SK-N-SH treated with all-trans-retinoic acid at 6 μM for 48 hours (cell line): ENCODE measurements around the gene ZBTB39.

Source experiments
- ATAC-seq: fragments of 200-7000 bp; cut with Tn5 transposase; 3 replicates; pipeline ENCODE4 v1.9.1; 2020; ENCODE audit warnings: mild to moderate bottlenecking, moderate library complexity
- ARNTL ChIP-seq: fragments of 450-650 bp; formaldehyde crosslinking; IDR thresholded peaks from 2 replicates; pipeline ENCODE4 v1.5.0; 2020; ENCODE audit warnings: low read depth, mild to moderate bottlenecking, moderate library complexity, borderline replicate concordance
- BACH2 ChIP-seq: fragments of 250-450 bp; sonication (Bioruptor Pico); IDR thresholded peaks from 2 replicates; pipeline ENCODE4 v1.9.0; 2021; ENCODE audit warnings: mild to moderate bottlenecking, borderline replicate concordance
- CSRNP3 ChIP-seq: fragments of 250-450 bp; sonication (Bioruptor Pico); IDR thresholded peaks from 2 replicates; pipeline ENCODE4 v1.5.1; 2021; ENCODE audit warnings: mild to moderate bottlenecking, moderate library complexity
- ESRRG ChIP-seq: fragments of 250-450 bp; sonication (Bioruptor Pico); IDR thresholded peaks from 2 replicates; pipeline ENCODE4 v1.6.1; 2021; ENCODE audit warnings: mild to moderate bottlenecking
- GLIS3 ChIP-seq: fragments of 250-450 bp; sonication (Bioruptor Pico); IDR thresholded peaks from 2 replicates; pipeline ENCODE4 v1.5.0; 2020; ENCODE audit warnings: mild to moderate bottlenecking, moderate library complexity
- ISL1 ChIP-seq: fragments of 250-450 bp; sonication (Bioruptor Pico); IDR thresholded peaks from 2 replicates; pipeline ENCODE4 v2.1.2; 2022; ENCODE audit warnings: mild to moderate bottlenecking, moderate library complexity
- OSR1 ChIP-seq: fragments of 250-450 bp; sonication (Bioruptor Pico); IDR thresholded peaks from 2 replicates; pipeline ENCODE4 v1.8.0; 2022; ENCODE audit warnings: moderate library complexity, mild to moderate bottlenecking, inconsistent platforms
- PATZ1 ChIP-seq: fragments of 250-450 bp; sonication (Bioruptor Pico); IDR thresholded peaks from 2 replicates; pipeline ENCODE4 v1.8.0; 2020; ENCODE audit warnings: mild to moderate bottlenecking, moderate library complexity, borderline replicate concordance
- POU6F1 ChIP-seq: fragments of 250-450 bp; sonication (Bioruptor Pico); IDR thresholded peaks from 2 replicates; pipeline ENCODE4 v1.8.0; 2021; ENCODE audit warnings: low read depth, mild to moderate bottlenecking, moderate library complexity, borderline replicate concordance
- PPARA ChIP-seq: fragments of 250-450 bp; sonication (Bioruptor Pico); IDR thresholded peaks from 2 replicates; pipeline ENCODE4 v1.5.0; 2020; ENCODE audit warnings: mild to moderate bottlenecking, borderline replicate concordance
- SNAI2 ChIP-seq: fragments of 250-450 bp; sonication (Bioruptor Pico); IDR thresholded peaks from 2 replicates; pipeline ENCODE4 v1.5.0; 2020; ENCODE audit warnings: mild to moderate bottlenecking, moderate library complexity
- TCF4 ChIP-seq: fragments of 250-450 bp; sonication (Bioruptor Pico); IDR thresholded peaks from 2 replicates; pipeline ENCODE4 v1.8.0; 2021; ENCODE audit warnings: mild to moderate bottlenecking, moderate library complexity, borderline replicate concordance
- TOX ChIP-seq: fragments of 250-450 bp; sonication (Bioruptor Pico); IDR thresholded peaks from 2 replicates; pipeline ENCODE4 v1.8.0; 2021; ENCODE audit warnings: mild to moderate bottlenecking, moderate library complexity, borderline replicate concordance
- TSHZ2 ChIP-seq: fragments of 250-450 bp; sonication (Bioruptor Pico); IDR thresholded peaks from 2 replicates; pipeline ENCODE4 v1.5.0; 2020; ENCODE audit warnings: mild to moderate bottlenecking, moderate library complexity
- ZC3H10 ChIP-seq: fragments of 250-450 bp; sonication (Bioruptor Pico); IDR thresholded peaks from 2 replicates; pipeline ENCODE4 v1.5.1; 2021; ENCODE audit warnings: mild to moderate bottlenecking, moderate library complexity
- ZFP3 ChIP-seq: fragments of 250-450 bp; sonication (Bioruptor Pico); IDR thresholded peaks from 2 replicates; pipeline ENCODE4 v1.5.0; 2020; ENCODE audit warnings: mild to moderate bottlenecking, moderate library complexity
- ZFP30 ChIP-seq: fragments of 450-650 bp; formaldehyde crosslinking; IDR thresholded peaks from 2 replicates; pipeline ENCODE4 v1.5.0; 2022; ENCODE audit warnings: mild to moderate bottlenecking, moderate library complexity
- ZNF565 ChIP-seq: fragments of 450-650 bp; formaldehyde crosslinking; conservative IDR thresholded peaks from 2 replicates; pipeline ENCODE4 v1.5.0; 2020; ENCODE audit warnings: low read depth, mild to moderate bottlenecking, moderate library complexity
- ZNF70 ChIP-seq: fragments of 450-650 bp; formaldehyde crosslinking; IDR thresholded peaks from 2 replicates; pipeline ENCODE4 v1.5.0; 2020; ENCODE audit warnings: mild to moderate bottlenecking, moderate library complexity
- ZNF8 ChIP-seq: fragments of 450-650 bp; formaldehyde crosslinking; IDR thresholded peaks from 2 replicates; pipeline ENCODE4 v1.5.0; 2020; ENCODE audit warnings: mild to moderate bottlenecking, moderate library complexity
- TF ChIP-seq, protein P1 (sequence below): fragments of 250-450 bp; sonication (Bioruptor Pico); IDR thresholded peaks from 2 replicates; pipeline ENCODE4 v1.5.1; 2020; ENCODE audit warnings: low read depth, mild to moderate bottlenecking, moderate library complexity

Gene ZBTB39

GRCh38 chr12:56980941-56981530 is 25.3 kb downstream of the ZBTB39 start:
- TF ChIP-seq PATZ1 (CRISPR knock-in tag) (no peak), TOX (CRISPR knock-in tag) (no peak), ZNF8 (CRISPR knock-in tag) (no peak), BACH2 (CRISPR knock-in tag) (no peak), CSRNP3 (no peak), ZFP30 (CRISPR knock-in tag) (no peak), ARNTL (CRISPR knock-in tag) (no peak), ISL1 (CRISPR knock-in tag) (no peak), SNAI2 (CRISPR knock-in tag) (no peak), ZFP3 (no peak), ESRRG (CRISPR knock-in tag) (no peak), OSR1 (CRISPR knock-in tag) (no peak), ZNF70 (CRISPR knock-in tag) (no peak), ZC3H10 (CRISPR knock-in tag) (no peak), PPARA (CRISPR knock-in tag) (no peak), TCF4 (CRISPR knock-in tag) (no peak), GLIS3 (CRISPR knock-in tag) (no peak), POU6F1 (CRISPR knock-in tag) (no peak)
- TF ChIP-seq, protein P1, sequence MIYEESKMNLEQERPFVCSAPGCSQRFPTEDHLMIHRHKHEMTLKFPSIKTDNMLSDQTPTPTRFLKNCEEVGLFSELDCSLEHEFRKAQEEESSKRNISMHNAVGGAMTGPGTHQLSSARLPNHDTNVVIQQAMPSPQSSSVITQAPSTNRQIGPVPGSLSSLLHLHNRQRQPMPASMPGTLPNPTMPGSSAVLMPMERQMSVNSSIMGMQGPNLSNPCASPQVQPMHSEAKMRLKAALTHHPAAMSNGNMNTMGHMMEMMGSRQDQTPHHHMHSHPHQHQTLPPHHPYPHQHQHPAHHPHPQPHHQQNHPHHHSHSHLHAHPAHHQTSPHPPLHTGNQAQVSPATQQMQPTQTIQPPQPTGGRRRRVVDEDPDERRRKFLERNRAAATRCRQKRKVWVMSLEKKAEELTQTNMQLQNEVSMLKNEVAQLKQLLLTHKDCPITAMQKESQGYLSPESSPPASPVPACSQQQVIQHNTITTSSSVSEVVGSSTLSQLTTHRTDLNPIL (CRISPR knock-in tag) = no peak
- no peak for ATAC-seq

DNA sequence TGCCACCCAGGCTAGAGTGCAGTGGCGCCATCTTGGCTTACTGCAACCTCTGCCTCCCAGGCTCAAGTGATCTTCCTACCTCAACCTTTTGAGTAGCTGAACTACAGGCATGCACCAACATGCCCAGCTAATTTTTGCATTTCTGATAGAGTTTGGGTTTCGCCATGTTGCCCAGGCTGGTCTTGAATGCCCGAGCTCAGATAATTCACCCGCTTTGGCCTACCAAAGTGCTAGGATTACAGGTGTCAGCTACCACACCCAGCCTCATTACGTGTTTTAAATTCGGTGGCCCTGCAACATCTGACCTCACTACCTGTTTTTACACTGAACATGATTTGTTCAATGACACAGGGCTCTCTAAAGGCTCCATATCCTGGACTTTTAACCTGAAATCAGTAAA is 26.1 kb downstream of the ZBTB39 start:
- no peak for TF ChIP-seq TCF4 (CRISPR knock-in tag)
- TF ChIP-seq CSRNP3 = no peak
- no peak for TF ChIP-seq ISL1 (CRISPR knock-in tag)
- no peak for TF ChIP-seq ESRRG (CRISPR knock-in tag)
- TF ChIP-seq ZNF565 (CRISPR knock-in tag) = no peak
- TF ChIP-seq ZNF8 (CRISPR knock-in tag) = no peak
- TF ChIP-seq, protein P1 (CRISPR knock-in tag) = no peak
- no peak for ATAC-seq

DNA sequence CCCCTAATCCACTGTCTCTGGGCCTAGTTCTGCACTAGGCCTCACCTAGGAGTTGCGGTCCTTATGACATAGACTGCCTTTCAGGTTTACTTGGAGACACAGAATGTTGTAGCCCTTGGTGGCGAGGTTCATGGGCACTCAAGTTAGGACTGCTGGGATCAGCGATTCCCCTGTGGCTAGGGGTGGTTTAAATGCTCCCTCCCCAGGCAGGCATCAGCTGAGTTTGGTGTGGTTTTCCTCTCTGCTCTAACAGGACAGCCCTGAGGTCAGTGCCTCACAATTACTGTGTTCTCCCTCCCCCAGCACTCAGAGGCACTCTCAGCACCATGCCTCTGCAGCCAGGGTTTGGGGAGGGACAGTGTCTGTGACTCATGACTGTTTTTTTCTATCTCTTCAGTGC is 26.7 kb downstream of the ZBTB39 start:
- ATAC-seq = no peak
- TF ChIP-seq CSRNP3 (no peak), ZNF565 (CRISPR knock-in tag) (no peak), ZNF8 (CRISPR knock-in tag) (no peak), ZC3H10 (CRISPR knock-in tag) (no peak), ARNTL (CRISPR knock-in tag) (no peak), OSR1 (CRISPR knock-in tag) (no peak), BACH2 (CRISPR knock-in tag) (no peak), PPARA (CRISPR knock-in tag) (no peak), ZFP3 (no peak), TSHZ2 (CRISPR knock-in tag) (no peak), ISL1 (CRISPR knock-in tag) (no peak), GLIS3 (CRISPR knock-in tag) (no peak), ZNF70 (CRISPR knock-in tag) (no peak), ESRRG (CRISPR knock-in tag) (no peak)
